ENCODE measurements around the gene AWAT2.

The AWAT2 gene

DNA sequence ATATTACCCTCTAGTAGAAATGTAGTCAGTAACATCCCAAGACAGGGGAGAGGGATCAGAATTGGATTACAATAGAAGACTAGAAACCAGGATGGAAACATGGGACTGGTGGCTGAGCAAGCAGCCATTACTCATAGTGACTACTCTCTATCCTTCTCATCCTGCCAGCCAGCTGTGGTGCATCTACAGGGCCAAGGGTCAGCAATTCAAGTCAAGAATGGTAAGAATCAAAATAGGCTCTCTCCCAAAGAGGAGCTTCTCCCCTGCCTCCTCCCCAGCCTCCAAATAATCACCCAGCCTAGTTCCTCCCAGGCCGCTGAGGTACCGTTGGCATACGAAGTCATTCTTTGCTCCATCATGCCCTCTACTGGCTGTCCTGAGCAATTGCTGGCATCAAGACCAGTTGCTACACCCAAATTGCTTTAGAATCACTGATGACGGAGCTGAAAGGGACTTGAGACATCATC lies 19.4 kb downstream of the AWAT2 start:
- TF ChIP-seq TAF1 (IDR thresholded peaks at IDR 0.05; ENCODE audit: low read depth, low read length) (no peak), POU2F2 (IDR thresholded peaks at IDR 0.05; ENCODE audit: low read depth, low read length) (no peak), POLR2AphosphoS5 (IDR thresholded peaks at IDR 0.05; ENCODE audit: low read depth, low read length) (no peak), POLR2A (IDR thresholded peaks at IDR 0.05; ENCODE audit: low read depth, low read length) (no peak), SPI1 (IDR thresholded peaks at IDR 0.05; ENCODE audit: low read depth, low read length) (no peak), PAX5 (IDR thresholded peaks at IDR 0.05; ENCODE audit: insufficient read depth, low read length, severe bottlenecking) (no peak)
- peak; percentile 84 for FAIRE-seq
- peak; percentile 15 for DNase-seq (ENCODE audit: insufficient read length, low spot score)

DNA sequence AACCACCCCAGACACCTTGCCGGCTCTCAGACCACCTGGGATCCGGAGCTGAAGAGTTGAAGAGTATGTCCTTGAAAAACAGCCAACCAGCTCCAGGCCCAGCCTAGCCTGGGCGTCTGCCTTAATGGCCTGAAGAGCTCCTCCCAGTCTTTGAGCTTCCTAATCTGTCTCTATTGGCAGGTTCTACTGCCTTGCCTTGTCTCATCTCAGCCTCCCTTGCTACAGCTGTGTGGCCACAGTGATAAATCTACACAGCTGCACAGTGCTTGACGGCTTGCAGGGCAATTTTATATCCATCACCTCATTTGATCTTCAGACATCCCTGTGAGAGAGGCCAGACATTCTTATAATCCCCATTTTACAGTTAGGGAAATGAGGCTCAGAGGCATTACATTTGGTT lies 19.9 kb downstream of the AWAT2 start:
- TF ChIP-seq POLR2AphosphoS5 (IDR thresholded peaks at IDR 0.05; ENCODE audit: low read depth, low read length) (no peak), POLR2A (IDR thresholded peaks at IDR 0.05; ENCODE audit: low read depth, low read length) (no peak), POU2F2 (IDR thresholded peaks at IDR 0.05; ENCODE audit: low read depth, low read length) (no peak), SPI1 (IDR thresholded peaks at IDR 0.05; ENCODE audit: low read depth, low read length) (no peak), PAX5 (IDR thresholded peaks at IDR 0.05; ENCODE audit: insufficient read depth, low read length, severe bottlenecking) (no peak), TAF1 (IDR thresholded peaks at IDR 0.05; ENCODE audit: low read depth, low read length) (no peak)
- DNase-seq (ENCODE audit: insufficient read length, low spot score) (no peak), FAIRE-seq (no peak)

DNA sequence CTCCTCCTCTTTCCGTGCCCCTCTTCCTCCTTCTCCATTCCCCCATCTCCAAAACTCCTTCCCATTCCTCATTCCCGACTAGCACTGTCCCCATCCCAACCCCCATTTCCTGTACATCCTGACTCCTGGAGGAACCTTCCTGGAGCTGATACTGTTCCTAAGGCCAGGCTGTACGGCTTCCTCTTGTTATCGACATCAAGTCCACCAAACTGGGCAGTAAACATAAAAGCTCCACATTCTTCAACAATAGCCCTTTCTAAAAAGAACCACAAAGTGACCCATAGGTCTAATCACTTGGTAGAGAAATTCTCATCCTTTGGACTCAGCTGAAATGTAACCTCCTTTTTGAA lies 22.9 kb downstream of the AWAT2 start:
- DNase-seq (ENCODE audit: insufficient read length, low spot score) = no peak
- FAIRE-seq = no peak
- no peak for TF ChIP-seq POLR2A (IDR thresholded peaks at IDR 0.05; ENCODE audit: low read depth, low read length)
- TF ChIP-seq PAX5 (IDR thresholded peaks at IDR 0.05; ENCODE audit: insufficient read depth, low read length, severe bottlenecking) = no peak
- no peak for TF ChIP-seq POLR2AphosphoS5 (IDR thresholded peaks at IDR 0.05; ENCODE audit: low read depth, low read length)
- no peak for TF ChIP-seq TAF1 (IDR thresholded peaks at IDR 0.05; ENCODE audit: low read depth, low read length)
- no peak for TF ChIP-seq POU2F2 (IDR thresholded peaks at IDR 0.05; ENCODE audit: low read depth, low read length)
- no peak for TF ChIP-seq SPI1 (IDR thresholded peaks at IDR 0.05; ENCODE audit: low read depth, low read length)

DNA sequence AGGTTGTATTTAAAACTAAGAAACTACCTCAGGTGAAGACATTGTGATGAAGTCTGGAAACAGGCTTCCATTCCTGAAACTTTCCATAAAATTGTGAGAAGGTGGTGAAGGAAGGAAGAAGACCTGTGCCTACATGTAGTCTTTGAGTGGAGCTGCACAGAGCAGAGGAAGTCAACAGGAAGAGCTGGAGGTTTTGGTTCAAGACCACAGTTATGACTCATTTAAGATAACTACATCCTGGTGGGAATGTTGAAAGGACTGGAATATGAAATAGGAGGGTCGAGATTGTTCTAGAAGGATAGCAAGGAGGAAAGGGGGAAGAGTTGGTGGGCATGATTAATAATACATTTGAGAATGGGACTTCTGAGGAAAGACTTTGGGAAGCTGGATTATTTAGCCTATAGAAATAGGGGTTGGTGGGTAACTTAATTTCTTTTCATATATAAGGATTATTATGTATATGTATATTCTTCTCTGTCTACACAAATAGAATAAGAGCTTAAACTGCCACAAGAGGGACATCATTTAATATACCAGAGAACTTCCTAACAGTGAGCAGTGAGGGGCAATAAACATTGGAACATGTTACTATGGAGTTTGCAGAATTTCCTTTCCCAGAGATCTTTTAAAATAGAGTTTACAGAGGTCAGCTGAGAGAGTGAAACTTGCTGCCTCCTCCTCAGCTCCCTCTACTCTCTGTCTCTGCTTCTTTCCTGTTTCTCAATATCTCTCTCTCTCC lies 23.5 kb downstream of the AWAT2 start:
- no peak for TF ChIP-seq PAX5 (IDR thresholded peaks at IDR 0.05; ENCODE audit: insufficient read depth, low read length, severe bottlenecking)
- FAIRE-seq (no peak), DNase-seq (ENCODE audit: insufficient read length, low spot score) (no peak)

DNA sequence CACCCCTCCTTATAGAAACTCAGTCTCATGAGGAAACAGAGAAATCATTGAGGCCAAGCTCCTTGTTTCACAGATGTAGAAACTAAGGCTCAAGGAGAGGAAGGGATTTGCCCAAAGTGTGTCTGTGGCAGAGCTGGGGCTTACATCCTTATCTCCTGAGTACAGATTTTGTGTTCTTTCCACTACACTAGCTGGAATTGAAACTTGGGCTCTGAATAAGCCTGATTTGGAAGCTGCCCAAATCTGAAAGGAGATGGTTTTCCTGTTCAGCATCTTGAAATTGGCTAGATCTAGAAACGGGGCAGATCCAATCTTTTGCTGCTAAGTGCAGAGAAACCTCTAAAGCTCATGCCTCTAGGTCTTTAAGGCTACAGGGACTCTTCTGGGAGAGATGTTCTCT lies 24.3 kb downstream of the AWAT2 start:
- no peak for DNase-seq (ENCODE audit: insufficient read length, low spot score)
- TF ChIP-seq TAF1 (IDR thresholded peaks at IDR 0.05; ENCODE audit: low read depth, low read length) (no peak), POU2F2 (IDR thresholded peaks at IDR 0.05; ENCODE audit: low read depth, low read length) (no peak), SPI1 (IDR thresholded peaks at IDR 0.05; ENCODE audit: low read depth, low read length) (no peak), PAX5 (IDR thresholded peaks at IDR 0.05; ENCODE audit: insufficient read depth, low read length, severe bottlenecking) (no peak), POLR2A (IDR thresholded peaks at IDR 0.05; ENCODE audit: low read depth, low read length) (no peak)
- no peak for FAIRE-seq

DNA sequence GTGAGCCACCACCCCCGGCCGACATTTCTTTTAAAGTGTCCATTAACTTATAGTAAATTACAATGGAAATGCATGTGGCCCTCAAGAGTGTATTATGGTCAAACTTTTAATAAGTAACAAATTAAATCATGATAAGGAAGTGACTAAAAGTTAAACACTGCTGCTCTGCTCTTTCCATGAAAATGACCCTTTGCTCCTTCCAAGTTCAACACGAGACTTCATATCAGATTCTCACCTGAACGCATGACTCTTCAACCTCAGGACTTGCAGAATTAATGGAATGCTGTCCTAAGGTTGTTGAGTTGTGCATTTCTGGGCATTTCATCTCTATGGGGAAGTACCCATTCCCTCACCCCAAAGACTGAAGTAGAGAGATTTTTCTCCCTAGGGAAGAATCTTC lies 27.1 kb downstream of the AWAT2 start:
- FAIRE-seq (no peak), DNase-seq (ENCODE audit: insufficient read length, low spot score) (no peak)
- no peak for TF ChIP-seq POLR2AphosphoS5 (IDR thresholded peaks at IDR 0.05; ENCODE audit: low read depth, low read length)
- no peak for TF ChIP-seq SPI1 (IDR thresholded peaks at IDR 0.05; ENCODE audit: low read depth, low read length)
- no peak for TF ChIP-seq POU2F2 (IDR thresholded peaks at IDR 0.05; ENCODE audit: low read depth, low read length)
- no peak for TF ChIP-seq POLR2A (IDR thresholded peaks at IDR 0.05; ENCODE audit: low read depth, low read length)
- no peak for TF ChIP-seq PAX5 (IDR thresholded peaks at IDR 0.05; ENCODE audit: insufficient read depth, low read length, severe bottlenecking)
- no peak for TF ChIP-seq TAF1 (IDR thresholded peaks at IDR 0.05; ENCODE audit: low read depth, low read length)

DNA sequence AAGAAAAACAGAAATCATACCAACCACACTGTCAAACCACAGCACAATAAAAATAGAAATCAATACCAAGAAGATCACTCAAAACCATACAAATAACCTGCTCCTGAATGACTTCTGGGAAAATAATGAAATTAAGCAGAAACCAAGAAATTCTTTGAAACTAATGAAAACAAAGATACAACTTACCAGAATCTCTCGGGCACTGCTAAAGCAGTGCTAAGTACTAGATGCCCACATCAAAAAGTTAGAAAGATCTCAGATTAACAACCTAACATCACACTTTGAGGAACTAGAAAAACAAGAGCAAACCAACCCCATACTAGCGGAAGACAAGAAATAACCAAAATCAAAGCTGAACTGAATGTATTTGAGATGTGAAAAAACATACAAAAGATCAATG lies 33.2 kb downstream of the AWAT2 start:
- DNase-seq (ENCODE audit: insufficient read length, low spot score) (no peak), FAIRE-seq (no peak)
- TF ChIP-seq TAF1 (IDR thresholded peaks at IDR 0.05; ENCODE audit: low read depth, low read length) (no peak), PAX5 (IDR thresholded peaks at IDR 0.05; ENCODE audit: insufficient read depth, low read length, severe bottlenecking) (no peak), SPI1 (IDR thresholded peaks at IDR 0.05; ENCODE audit: low read depth, low read length) (no peak), POLR2AphosphoS5 (IDR thresholded peaks at IDR 0.05; ENCODE audit: low read depth, low read length) (no peak), POU2F2 (IDR thresholded peaks at IDR 0.05; ENCODE audit: low read depth, low read length) (no peak), POLR2A (IDR thresholded peaks at IDR 0.05; ENCODE audit: low read depth, low read length) (no peak)

DNA sequence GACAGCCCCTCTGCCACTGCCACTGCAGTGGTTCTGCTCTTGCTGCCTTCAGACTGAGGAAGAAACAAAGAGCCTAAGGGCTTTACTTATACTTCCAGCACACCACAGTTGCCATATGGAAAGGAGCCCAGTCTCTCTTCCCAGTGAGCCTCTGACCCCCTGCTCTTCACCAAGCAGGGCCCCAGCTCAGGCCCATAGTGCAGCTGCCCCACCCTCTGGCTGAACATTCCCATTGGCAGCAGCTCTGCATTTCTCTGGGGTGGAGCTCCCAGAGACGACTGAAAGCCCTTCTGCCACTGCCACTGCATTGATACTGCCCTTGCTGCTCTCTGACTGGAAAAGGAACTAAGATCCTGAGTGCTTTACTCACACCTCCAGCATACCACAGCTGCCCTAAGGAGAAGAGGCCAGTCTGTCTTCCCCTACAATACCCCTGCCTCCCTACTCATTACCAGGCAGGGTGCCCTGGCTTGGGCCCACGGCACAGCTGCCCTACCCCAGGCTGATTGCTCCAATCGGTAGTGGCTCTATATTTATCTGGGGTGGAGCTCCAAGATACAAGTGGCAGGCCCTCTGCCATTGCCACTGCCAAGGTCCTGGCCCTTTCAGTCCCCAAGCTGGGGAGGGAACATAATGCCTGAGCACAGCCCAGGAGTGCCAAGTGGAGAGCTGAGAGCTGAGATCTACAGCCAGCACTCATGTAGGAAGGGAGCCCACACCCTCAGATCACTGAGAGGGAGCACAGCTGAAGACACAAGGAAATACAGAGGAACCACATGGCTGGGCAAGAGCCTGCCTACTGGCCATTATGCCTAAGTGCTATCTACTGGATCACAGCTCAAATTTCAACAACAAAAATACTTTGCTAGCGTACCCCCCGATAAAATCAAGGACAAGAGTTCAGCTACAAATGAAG lies 36.0 kb downstream of the AWAT2 start:
- FAIRE-seq = no peak
- no peak for DNase-seq (ENCODE audit: insufficient read length, low spot score)
- TF ChIP-seq TAF1 (IDR thresholded peaks at IDR 0.05; ENCODE audit: low read depth, low read length) (no peak), SPI1 (IDR thresholded peaks at IDR 0.05; ENCODE audit: low read depth, low read length) (no peak), POLR2AphosphoS5 (IDR thresholded peaks at IDR 0.05; ENCODE audit: low read depth, low read length) (no peak), PAX5 (IDR thresholded peaks at IDR 0.05; ENCODE audit: insufficient read depth, low read length, severe bottlenecking) (no peak), POLR2A (IDR thresholded peaks at IDR 0.05; ENCODE audit: low read depth, low read length) (no peak), POU2F2 (IDR thresholded peaks at IDR 0.05; ENCODE audit: low read depth, low read length) (no peak)

DNA sequence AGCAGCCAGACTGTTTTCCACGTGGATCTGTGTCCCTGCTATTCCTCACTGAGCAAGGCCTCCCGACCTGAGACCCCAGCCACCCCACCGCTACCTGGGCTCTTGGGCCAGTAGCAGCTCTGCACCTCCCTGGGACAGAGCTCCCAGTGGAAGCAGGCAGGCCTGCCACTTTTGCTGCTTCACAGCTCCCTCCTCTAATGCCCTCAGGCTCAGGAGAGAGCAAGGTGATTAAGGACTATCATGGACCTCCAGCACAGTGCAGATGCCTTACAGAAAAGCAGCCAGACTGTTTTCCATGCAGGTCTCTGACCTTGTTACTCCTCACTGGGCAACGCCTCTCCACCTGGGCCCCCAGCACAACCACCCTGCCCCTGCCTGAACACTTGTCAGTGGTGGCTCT lies 37.0 kb downstream of the AWAT2 start:
- DNase-seq (ENCODE audit: insufficient read length, low spot score) = no peak
- no peak for TF ChIP-seq SPI1 (IDR thresholded peaks at IDR 0.05; ENCODE audit: low read depth, low read length)
- no peak for TF ChIP-seq TAF1 (IDR thresholded peaks at IDR 0.05; ENCODE audit: low read depth, low read length)
- no peak for TF ChIP-seq POLR2AphosphoS5 (IDR thresholded peaks at IDR 0.05; ENCODE audit: low read depth, low read length)
- no peak for TF ChIP-seq PAX5 (IDR thresholded peaks at IDR 0.05; ENCODE audit: insufficient read depth, low read length, severe bottlenecking)
- no peak for TF ChIP-seq POLR2A (IDR thresholded peaks at IDR 0.05; ENCODE audit: low read depth, low read length)
- TF ChIP-seq POU2F2 (IDR thresholded peaks at IDR 0.05; ENCODE audit: low read depth, low read length) = no peak
- no peak for FAIRE-seq
